ENCODE measurements around the gene CASZ1. TPM values are rescaled to one million over a fixed set of nuclear protein-coding genes. Genes with fewer than 3 reads are reported as not detected.
A peak's percentile ranks its signal among the peaks of the same experiment; 100 is the strongest.

Gene CASZ1
- total RNA-seq, 1 experiment from 2014 or later, result 0.69 TPM

DNA sequence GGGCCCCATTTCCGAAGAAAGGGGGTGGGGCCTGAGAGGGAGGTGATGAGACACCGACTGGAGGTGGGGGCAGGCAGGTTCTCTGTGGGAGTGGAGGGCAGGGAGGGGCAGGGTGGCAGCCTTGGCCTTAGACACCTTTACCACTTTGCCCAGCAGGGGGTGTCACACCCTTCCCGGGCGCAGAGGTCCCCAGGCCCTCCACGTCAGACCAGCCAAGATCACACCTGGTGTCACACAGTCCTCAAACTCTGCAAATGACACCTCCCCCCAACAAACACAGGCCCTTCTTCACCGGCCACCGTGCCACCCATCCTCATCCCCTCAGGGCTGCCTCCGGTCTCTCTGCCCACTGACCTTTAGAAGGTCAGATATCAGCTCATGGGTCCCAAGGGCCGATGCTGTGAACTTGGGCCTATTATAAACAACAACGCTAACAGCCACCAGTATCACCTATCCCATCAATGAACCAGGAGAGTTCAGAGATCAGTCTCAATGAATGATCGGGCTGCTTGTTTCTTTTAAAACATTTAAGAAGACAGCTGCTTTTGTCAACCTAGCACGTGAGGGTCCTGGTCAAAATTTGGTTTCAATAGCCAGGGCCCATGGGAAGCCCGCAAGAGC is 103.9 kb downstream of the CASZ1 start:
- peak; percentile 23 for DNase-seq (ENCODE audit: low read depth, low spot score)
- in situ Hi-C loops (cut with HindIII; ENCODE audit: low pct_unique_long_range_greater_than_20kb, low sequenced_read_pairs), result no loop called here

DNA sequence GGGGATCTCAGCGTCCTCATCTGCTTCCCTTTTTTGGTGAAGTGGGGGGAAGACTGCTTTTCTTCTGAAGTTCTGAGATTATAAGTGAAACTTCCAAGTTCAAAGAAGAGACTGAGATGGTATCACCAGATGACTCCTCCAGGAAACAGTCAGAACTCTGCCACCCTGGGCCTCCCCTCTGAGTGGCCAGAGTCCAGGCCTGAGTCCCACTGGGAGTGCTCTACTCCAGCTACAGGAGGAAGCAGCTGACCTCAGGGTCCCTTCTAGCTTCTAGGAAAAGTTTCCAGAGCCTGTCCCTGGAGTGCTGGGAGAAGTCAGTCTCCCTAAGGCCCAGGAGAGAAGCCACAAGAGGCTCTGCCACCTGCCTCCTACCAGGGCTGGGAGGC is 104.7 kb downstream of the CASZ1 start:
- DNase-seq (ENCODE audit: low read depth, low spot score), result no peak
- in situ Hi-C loops (cut with HindIII; ENCODE audit: low pct_unique_long_range_greater_than_20kb, low sequenced_read_pairs), result no loop called here

DNA sequence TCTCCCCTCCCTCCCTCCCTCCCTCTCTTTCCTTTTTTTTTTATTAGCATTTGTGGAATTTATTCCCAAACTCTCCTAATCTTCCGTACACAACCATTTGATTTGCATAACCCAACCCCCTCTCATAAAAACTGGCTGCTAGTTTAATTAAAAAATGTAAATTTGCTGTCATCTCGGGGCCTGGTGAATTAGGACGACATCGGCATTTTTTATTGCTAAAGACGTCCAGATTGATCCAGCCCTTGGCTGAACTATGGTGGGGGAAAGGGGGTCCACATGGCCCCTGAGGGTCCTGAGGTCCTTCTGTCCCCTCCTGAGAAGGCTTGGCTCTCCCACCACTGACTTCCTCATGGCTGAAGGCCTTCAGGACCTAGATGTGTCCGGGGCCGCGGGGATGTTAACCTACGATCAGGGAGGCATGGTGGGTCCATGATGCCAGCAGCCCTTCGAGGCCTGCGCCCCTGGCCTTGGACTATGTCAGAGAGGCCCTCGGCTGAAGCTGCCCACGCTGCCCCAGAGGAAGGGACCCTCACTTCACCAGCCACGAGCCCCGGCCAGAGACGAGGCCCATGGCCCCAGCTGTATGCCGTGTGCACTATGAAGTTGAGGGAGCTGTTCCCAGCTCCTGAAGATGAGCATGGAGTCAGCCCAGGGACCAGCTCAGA is 105.2 kb downstream of the CASZ1 start:
- in situ Hi-C loops (cut with HindIII; ENCODE audit: low pct_unique_long_range_greater_than_20kb, low sequenced_read_pairs), result no loop called here
- no peak for DNase-seq (ENCODE audit: low read depth, low spot score)

DNA sequence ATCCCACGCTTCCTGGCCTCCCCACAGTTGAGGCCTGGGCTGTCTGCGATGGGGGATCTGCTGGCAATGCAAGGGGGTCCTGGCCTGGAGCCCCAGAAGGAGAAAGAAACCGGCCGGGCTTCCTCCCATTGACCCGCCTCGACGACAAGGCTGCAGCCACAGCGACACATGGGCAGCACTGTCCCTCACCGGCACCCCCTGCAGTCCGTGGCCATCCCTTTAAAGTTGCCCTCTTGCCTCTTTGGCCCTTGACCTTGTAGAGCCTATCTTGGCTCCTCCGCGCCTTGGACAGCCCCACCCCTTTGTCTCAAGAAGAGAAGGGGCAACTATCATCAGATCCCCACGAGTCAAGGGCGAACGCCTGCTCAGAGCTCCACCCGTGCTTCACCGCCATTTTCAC is 106.0 kb downstream of the CASZ1 start:
- DNase-seq (ENCODE audit: low read depth, low spot score), result peak; percentile 7
- in situ Hi-C loops (cut with HindIII; ENCODE audit: low pct_unique_long_range_greater_than_20kb, low sequenced_read_pairs), result no loop called here

DNA sequence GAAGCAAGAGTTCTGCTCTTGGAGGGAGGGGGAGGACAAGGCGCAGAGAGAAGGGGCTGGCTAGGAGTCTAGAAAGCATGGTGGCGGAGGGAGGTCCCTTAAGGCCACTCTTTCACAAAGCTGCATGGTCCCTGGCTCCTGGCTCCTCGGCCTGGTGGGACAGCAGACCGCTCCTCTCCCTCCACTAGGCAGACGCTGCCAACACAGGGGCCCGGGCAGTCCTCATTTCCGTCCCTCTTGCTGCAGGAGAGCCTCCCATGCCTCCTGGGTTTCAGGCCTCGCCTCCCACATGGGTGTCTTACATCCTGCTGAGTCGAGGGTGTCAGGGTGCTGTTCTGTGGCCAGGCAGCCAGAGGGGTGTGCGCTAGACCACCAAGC is 108.0 kb downstream of the CASZ1 start:
- DNase-seq (ENCODE audit: low read depth, low spot score), result no peak
- in situ Hi-C loops (cut with HindIII; ENCODE audit: low pct_unique_long_range_greater_than_20kb, low sequenced_read_pairs), result no loop called here

GRCh38 chr1:10687782-10688408 is 108.6 kb downstream of the CASZ1 start:
- in situ Hi-C loops (cut with HindIII; ENCODE audit: low pct_unique_long_range_greater_than_20kb, low sequenced_read_pairs), result no loop called here
- DNase-seq (ENCODE audit: low read depth, low spot score), result no peak

DNA sequence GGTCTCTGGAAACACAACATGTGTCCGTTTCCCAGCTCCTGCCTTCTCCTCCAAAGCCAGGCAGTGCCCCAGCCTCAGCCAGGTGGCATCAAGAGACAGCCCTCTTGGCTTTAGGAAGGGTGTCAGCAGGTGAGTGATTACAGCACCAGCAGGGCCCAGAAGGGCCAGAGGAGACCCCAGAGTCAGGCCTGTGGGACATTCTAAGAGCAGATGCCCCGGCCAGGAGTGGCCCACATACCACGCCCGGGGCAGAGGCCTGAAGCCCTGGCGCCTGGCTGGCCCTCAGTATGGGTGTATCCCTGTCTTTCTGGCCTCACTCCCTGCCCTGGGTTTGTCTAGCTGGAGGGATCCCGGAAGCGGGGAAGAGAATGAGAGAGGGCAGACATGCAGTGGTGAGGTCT is 109.2 kb downstream of the CASZ1 start:
- in situ Hi-C loops (cut with HindIII; ENCODE audit: low pct_unique_long_range_greater_than_20kb, low sequenced_read_pairs), result no loop called here
- no peak for DNase-seq (ENCODE audit: low read depth, low spot score)

DNA sequence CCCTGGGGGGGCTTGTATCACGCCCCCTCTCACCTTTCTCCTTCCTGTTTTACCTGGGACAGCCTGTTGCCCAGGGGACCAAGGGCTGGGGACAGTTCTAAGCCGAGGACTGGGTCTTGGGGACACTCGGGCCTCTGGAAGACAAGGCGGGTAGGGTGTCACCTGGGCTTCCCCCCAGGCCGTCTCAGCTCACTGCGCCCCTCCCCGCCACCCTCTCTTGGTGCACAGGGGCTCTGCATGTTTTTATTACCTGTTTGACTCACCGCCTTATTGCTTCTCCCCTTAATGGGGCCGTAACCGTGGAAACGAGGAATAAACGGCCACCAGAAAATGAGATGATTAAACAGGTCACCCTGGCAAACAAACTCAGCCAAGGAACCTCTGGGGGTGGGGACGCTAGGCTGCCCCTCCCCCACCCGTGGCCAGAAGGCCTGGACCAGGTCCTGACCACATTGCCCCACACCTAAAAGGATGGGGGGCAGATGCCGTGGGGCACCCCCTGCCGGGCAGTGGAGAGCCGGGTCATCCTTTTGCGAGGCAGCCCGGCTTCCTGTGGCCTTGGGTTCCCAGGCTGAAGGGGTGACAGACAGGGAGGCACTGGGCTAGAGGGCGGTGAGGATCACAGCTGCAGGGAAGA is 109.9 kb downstream of the CASZ1 start:
- no peak for DNase-seq (ENCODE audit: low read depth, low spot score)

DNA sequence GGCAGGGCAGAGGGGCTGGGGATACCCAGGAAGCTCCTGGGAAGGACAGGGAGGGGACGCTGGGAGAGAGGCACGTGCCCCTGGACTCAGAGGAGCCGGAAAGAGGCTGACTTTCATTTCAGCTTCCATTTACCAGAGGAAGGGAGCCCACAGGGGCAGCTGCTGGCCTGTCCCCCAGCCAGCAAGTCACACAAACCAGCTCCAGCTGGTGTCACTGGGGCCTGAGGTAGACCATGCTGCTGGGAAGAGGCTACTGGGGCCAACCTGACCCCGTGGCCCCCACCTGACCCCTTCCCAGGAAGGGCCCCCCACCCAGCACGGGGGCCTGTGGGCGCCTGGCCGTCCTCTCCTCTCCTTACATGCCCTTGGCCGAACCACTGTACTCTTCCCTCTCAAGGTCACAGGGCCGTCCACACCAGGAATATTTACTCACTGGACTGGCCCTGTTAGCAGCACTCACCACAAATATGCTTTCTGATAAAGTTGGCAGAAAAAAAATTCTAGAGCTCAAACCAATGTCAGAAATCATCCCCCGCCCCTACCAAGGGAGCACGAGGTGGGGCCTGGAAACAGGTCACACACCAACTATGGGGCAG is 110.5 kb downstream of the CASZ1 start:
- no peak for DNase-seq (ENCODE audit: low read depth, low spot score)
- in situ Hi-C loops (cut with HindIII; ENCODE audit: low pct_unique_long_range_greater_than_20kb, low sequenced_read_pairs), result no loop called here

More for the DNA sequence above, 109.9 kb downstream of the CASZ1 start:
- in situ Hi-C loops (cut with HindIII; ENCODE audit: low pct_unique_long_range_greater_than_20kb, low sequenced_read_pairs), result no loop called here

DNA sequence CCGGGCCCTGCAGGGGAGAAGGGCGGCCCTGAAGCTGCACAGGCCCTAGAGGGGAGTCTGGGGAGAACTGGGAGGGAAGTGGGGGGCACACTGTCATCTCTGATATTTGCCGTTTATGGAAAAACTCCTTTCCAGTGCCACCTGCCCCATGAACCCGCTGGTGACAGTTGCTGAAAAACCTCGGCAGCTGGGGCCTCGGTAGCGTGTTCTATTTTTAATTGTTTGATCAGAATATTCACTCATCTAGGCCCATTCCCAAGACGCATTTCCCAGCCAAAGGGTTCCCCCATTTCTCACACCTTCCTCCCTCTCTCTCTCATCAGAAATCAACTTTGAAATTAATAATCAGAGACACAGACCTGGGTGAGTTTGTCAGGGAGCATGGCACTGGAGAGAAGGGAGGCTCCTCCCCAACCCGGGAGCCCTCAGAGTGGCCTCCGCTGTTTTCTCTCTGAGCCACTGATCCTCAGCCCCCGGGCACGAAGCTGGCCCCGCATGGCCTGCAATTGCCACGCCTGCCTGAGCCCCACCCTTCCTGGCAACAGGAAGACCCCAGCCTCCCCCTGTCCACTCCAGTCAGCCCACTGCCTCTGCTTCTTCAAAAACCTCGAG is 111.1 kb downstream of the CASZ1 start:
- no peak for DNase-seq (ENCODE audit: low read depth, low spot score)
- in situ Hi-C loops (cut with HindIII; ENCODE audit: low pct_unique_long_range_greater_than_20kb, low sequenced_read_pairs), result no loop called here

DNA sequence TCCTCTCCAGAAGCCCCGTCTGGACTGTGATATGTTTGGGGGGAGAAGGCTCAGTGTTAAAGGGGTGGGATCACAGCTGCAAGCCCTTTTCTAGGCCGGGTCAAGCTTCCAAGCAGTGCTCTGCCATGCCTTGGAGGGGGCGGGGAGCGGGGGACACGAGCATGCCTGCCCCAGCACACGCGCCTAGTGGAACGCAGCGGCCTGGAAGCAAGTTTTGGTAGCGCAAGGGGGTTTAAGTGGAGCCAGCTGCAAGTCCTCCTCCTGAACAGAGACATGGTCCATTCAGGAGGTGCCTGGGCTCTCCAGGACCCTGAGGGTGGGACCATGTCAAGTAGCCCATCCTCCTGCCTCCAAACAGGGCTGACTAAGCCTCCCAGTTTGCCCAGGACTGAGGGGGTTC is 112.2 kb downstream of the CASZ1 start:
- DNase-seq (ENCODE audit: low read depth, low spot score), result no peak
- in situ Hi-C loops (cut with HindIII; ENCODE audit: low pct_unique_long_range_greater_than_20kb, low sequenced_read_pairs), result no loop called here

GRCh38 chr1:10682449-10683309 is 113.8 kb downstream of the CASZ1 start:
- in situ Hi-C loops (cut with HindIII; ENCODE audit: low pct_unique_long_range_greater_than_20kb, low sequenced_read_pairs), result no loop called here
- no peak for DNase-seq (ENCODE audit: low read depth, low spot score)

GRCh38 chr1:10682108-10682445 is 114.4 kb downstream of the CASZ1 start:
- in situ Hi-C loops (cut with HindIII; ENCODE audit: low pct_unique_long_range_greater_than_20kb, low sequenced_read_pairs), result no loop called here
- no peak for DNase-seq (ENCODE audit: low read depth, low spot score)

- DNase-seq (ENCODE audit: low read depth, low spot score), result no peak
- in situ Hi-C loops (cut with HindIII; ENCODE audit: low pct_unique_long_range_greater_than_20kb, low sequenced_read_pairs), result no loop called here
Observed at GRCh38 chr1:10681296-10682107, 114.9 kb downstream of the CASZ1 start.

- in situ Hi-C loops (cut with HindIII; ENCODE audit: low pct_unique_long_range_greater_than_20kb, low sequenced_read_pairs), result no loop called here
- DNase-seq (ENCODE audit: low read depth, low spot score), result no peak
Observed at GRCh38 chr1:10680487-10680886, 116.0 kb downstream of the CASZ1 start.

DNA sequence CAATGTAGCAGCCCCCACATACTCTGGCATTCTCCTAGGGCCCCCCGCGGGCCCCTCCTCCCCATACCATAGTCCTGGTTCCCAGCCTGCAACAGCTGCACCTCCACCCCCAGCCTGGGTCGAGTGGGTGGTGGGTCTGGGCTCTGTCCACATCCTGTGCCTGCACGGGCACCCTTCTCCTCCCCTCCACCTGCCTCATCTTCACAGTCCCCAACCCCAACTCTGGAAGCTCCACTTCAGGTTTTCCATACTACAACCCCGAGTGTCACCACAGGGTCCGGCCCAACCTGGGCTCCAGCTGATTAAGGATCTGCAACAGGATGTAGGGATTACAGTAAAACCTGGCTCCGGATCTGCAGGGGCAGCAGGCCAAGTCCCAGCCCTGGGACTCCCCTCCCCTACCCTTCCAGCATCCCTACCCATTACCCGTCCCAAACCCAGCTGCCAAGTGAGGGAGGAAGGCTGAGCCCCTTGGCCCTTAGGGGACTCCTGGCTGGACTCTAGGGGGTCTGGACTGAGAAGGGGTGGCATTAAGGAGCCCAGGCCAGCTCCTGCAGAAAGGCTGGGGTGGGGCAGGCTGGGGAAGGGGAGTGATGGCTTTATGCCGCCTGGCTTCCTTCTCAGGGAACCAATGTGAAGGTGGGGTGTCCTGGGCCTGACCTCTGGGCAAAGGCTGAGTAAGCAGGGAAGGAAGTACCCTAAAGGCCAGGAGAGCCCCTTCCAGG is 116.8 kb downstream of the CASZ1 start:
- DNase-seq (ENCODE audit: low read depth, low spot score), result peak; percentile 55
- in situ Hi-C loops (cut with HindIII; ENCODE audit: low pct_unique_long_range_greater_than_20kb, low sequenced_read_pairs), result no loop called here

Data from SK-MEL-5 (cell line).